ENCODE results near the gene UBE2G2. TPM values are rescaled to one million over a fixed set of nuclear protein-coding genes. Genes with fewer than 3 reads are reported as not detected.

UBE2G2 gene
- polyA plus RNA-seq, 12 donors, result 63.0 to 863 (median 98.5) TPM

DNA sequence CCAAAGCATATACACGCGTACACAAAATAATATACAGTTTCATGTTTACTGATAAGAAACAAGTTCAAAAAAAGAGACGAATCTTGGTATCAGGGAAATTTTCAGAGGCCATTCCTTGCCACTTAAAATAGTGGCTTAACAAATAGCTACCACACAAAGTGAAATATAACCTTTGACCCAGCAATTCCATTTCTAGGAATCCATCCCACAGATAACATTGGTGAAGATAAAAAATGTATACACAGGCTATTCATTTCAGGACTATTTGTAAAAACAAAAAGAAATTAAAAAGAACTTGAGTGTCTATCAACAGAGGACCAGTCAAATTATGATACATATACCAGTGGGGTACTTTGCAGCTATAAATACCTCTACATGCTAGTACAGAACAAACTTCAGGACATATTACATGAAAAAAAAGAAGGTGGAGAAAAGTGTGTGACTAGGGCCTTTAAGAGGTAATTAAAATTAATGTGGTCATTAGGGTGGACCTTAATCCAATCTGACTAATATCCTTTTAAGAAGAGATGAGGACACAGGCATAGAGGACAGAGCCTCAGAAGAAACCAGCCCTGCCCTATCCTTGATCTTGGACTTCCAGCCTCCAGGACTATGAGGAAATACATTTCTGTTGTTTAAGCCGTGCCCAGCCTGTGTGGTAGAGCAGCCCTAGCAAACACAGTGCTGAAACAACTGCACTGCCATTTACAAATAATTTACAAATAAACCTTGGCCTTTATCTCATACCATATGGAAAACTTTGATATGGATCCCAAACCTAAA, 7.8 kb downstream of the UBE2G2 start:
- DNase-seq, result no peak

DNA sequence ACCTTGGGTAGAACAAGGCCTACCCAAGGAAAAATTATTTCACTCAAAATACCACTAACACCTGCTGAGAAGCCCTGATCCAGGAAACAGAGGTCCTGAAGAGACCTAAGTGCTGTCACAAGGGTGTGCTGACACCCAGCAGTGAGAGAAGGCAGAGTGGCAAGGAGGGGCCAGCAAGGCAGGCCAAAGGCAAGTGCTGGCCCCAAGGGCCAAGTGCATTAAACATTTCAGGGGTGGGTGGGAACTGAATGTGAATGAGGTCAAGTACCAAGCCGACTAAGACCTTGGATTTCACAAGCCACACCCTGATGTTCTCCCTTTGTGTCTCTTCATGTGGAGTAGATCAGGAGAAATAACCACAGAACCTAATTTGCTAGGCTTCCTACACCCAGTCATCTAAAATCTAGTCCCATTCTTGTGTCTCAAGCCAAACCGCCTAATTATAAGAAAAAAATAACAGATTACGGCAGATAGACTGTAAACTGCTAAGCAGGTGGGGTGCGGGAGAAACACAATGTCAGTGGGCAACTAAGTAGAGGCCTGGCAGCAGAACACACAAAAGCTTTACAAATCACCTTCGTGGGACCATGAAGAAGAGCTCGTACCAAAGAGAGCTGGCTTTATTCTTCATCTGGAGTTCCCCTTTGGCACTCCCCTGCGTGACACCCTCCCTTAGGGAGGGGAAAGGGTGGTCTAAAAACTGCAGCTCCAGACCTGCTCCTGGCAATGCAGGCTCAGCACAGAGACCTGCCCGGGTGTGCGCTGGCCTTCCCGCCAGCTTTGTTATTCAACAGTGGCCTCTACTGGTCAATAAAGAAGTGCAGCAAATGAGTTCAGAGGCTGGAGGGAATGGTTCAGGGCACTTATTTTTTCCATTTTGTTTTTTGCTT, 8.7 kb downstream of the UBE2G2 start:
- peak; percentile 57 for DNase-seq

DNA sequence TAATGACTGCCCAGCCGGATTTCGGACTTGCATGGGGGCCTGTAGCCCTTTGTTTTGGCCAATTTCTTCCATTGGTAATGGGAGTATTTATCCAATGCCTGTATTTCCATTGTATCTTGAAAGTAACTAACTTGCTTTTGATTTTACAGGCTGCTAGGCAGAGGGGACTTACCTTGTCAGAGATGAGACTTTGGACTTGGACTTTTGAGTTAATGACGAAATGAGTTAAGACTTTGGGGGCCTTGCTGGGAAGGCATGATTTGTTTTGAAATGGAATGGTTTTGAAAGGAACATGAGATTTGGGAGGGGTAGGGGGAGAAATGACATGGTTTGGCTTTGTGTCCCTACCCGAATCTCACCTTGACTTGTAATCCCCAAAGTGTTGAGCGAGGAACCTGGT, 9.6 kb downstream of the UBE2G2 start:
- DNase-seq, result no peak

DNA sequence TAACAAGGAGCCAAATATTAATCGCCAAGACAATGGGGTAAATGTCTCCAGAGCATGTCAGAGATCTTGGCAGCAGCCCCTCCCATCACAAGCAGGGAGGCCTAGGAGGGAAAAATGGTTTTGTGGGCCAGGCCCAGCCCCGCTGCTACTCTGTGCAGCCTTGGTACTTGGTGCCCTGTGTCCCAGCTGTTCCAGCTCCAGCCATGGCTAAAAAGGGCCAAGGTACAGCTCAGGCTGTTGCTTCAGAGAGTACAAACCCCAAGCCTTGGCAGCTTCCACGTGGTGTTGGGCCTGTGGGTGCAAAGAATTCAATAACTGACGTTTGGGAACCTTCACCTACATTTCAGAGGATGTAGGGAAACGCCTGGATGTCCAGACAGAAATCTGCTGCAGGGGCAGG, 10.4 kb downstream of the UBE2G2 start:
- no peak for DNase-seq

DNA sequence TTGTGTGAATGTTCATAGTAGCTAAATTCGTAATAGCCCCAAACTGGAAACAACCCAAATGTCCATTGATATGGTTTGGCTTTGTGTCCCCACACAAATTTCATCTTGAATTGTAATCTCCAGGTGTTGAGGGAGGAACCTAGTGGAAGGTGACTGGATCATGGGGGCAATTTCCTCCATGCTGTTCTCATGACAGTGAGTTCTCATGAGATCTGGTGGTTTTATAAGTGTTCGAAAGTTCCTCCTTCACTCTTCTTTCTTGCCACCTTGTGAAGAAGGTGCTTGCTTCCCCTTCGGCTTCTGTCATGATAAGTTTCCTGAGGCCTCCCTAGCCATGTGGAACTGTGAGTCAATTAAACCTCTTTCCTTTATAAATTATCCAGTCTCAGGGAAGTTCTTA, 11.3 kb downstream of the UBE2G2 start:
- no peak for DNase-seq

DNA sequence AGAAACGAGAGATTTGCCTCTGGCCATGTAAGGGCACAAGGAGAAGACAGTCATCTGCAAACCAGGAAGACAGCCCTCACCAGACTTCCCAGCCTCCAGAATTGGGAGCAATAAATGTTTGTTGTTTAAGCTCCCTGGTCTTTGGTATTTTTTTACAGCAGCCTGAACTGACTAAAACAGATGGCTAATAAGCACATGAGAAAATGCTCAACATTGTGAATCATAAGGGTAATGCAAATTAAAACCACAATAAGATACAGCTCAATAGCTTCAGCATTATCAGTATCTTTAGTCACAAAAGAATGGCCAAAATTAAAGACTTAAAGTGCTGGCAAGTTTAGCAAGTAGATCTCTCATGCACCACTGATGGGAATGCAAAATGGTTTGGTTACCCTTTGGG, 11.7 kb downstream of the UBE2G2 start:
- no peak for DNase-seq

DNA sequence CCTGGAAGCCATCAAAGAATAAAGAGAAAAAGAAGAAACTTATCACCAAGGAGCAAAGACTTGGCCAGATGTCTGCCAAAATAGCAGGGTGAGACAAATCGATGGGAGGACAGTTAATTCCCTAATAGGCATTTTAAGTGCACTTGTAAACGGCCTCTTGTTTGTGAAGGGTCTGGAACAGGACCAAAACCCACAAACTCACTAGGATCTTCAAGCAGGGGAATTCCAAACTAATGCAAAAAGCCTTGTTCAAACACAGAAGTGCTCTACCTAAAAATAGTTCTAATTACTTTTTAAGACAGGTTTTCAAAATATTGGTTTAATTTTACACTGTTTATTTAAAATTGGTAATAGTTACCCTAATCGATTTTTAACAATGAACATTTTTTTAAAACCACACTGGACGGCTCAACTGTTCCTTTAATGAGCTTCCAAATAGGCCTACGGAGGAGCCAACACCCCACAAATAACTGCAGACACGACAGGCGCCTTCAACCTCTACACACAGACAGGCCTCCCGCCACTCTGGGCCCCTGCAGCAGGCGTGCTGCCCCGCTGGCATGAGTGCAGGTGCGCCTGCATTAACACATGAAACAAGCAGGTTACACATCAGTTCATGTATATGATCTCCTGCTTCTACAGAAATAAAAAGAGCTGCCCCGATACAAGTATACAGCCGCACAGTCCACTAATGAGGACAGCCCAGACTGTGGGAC, 15.8 kb downstream of the UBE2G2 start:
- DNase-seq, result no peak

DNA sequence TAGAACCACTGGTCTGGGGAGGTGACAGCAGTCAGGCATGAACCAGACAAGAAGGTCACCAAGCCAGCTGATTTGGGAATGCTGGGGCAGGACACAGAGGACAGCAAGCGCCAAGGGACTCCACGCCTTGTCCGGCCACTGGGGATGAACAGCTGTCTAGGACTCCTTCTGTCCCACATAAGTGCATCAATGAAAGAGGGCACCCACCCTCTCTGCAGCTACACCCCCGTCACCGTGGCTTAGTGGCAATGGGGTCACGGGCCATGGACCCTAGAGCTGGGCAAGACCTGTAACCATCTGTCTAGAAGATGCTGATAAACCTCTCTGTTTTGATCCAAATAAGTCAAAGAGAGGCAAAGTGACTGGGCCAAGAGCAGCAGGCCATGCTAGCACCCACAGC, 16.8 kb downstream of the UBE2G2 start:
- DNase-seq, result no peak

DNA sequence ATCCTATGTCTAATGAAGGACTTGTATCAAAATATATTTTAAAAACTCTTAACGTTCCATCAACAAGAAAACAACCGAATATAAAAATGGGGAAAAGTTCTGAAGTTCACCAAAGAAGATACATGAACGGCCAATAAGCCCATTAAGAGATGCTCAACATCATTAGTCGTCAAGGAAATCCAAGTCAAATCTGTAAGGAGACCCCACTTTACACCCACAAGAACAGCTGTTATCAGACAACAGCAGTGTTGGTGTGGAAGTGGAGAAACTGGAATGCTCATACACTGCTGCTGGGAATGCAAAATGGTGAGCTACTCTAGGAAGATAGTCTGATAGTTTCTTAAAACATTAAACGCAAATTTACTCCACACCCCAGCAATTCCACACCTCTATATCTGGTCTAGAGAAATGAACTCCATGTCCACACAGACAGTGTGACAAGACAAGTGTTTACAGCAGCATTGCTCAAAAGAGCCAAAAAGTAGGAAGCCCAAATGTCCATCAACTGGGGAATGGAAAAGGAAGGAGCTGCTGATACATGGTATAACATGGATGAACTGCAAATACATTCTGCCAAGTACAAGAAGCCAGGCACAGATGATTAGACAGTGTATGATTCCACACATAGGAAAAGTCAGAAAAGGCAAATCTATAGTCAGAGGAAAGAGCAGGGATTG, 18.5 kb downstream of the UBE2G2 start:
- no peak for DNase-seq

DNA sequence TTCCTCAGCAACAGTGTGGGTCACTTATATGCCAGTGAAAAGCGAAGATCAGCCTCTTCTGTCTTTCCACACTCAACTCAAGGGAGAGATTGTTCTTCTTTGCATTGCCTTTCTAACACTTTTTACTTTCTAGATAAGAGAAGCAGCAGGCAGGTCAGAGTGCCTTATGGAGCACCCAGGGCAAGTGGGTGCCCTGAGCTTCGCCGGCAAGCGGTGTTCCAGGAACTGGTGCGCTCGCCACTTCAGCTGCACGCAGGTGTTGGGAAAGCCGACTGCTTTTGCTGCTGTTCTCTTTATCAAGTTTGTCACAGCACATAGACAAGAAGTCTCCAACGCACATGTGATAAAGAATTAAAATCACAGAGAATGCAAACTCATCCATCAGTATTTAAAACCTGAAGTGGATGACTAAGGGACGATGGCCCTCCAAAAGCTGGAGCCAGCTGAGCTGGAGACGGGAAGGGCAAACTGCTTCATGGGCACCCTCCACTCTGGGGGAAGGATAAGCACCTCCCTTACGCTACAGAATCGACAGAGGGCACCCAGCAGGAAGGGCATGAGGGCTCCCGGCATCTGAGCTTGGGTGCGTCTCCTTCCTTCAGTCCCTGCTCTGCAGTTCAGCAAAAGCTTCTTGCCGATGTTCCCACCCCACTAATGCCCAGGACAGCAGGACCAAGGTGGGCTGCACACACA, 20.7 kb downstream of the UBE2G2 start:
- DNase-seq, result no peak

DNA sequence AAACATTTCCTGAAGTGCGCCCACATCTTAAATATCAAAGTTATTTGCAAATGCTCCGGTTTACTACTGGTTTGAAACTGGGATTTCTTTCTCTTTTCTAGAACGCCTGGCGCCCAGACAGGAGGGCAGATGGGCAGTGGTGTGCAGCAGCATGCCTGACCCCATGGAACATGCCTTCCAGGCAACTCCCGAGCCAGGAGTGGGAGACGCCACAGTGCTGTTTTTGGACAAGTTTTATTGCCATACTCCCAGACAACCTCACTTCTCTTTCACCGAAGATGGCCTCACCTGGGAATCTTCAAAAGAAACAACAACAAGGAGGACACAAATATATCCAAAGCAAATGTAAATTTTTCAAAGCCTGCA, 21.5 kb downstream of the UBE2G2 start:
- DNase-seq, result no peak

DNA sequence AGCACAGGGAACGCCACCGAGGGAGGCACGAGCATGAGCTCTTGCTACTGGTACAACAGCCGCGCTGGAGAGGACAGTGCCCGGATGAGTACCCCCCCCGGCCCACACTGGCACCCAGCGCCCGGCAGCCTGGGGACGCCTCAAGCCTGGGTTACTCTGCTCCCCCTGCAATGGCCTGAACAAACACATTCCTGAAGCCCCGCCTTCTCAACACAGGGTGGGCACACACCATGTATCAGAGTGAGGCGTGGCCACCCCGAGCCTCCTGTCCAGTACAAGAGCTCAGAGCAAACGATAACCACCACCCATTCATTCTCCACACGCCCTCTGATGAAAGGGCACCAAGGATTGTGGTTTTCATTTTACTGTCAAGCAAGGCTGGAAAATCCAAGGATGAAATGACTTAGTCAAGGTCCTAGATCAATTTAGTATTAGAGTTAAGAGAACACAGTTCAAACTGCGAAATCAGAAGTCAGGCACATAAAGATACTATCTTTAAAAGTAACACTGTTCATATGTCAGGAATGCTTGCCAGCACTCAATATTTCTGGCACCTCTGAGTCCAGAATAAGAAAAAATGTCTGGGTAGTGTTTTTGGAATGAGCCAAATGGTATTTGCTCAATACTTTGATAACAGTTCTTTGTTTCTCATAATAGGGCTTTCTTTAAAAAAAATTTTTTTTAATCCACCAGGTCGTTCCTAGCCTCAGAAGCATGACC, 22.0 kb downstream of the UBE2G2 start:
- no peak for DNase-seq

DNA sequence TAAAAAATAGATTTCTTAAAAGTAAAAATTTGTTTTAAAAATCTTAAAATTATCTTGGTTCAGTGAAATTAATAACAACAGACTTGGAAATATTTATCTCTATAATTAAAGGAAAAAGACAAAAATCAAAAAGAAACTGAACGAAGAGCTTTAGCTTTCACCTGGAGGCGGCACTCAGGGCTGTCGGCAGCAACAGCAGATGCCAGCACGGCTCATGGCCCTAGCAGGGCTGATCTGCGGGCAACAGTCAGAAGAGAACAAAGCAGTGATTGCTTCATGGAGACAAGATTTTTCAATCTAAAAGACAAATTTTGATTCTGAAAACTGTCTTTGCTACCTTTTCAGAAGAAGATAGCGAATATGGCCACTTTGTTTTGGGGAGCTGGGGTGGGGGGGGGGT, 22.6 kb downstream of the UBE2G2 start:
- DNase-seq, result no peak

DNA sequence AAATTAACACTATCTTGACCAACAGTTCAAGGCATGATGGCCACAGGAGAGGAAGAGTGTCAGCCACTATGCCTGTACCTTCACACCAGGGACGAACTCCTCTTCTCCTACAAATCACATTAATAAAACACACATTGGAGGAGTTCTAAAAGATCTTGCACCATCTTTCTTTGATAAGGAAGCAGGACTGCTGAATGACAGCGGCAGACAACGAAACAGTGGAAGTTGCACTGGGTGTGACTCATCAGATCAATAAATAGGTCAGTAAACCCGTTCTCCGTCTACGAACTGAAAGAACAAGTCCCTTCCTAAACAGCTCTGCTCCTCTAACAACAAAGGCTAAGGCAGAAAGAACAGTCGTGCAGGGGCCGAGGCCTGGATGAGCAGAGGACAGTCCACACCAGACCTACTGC, 23.1 kb downstream of the UBE2G2 start:
- DNase-seq, result no peak

DNA sequence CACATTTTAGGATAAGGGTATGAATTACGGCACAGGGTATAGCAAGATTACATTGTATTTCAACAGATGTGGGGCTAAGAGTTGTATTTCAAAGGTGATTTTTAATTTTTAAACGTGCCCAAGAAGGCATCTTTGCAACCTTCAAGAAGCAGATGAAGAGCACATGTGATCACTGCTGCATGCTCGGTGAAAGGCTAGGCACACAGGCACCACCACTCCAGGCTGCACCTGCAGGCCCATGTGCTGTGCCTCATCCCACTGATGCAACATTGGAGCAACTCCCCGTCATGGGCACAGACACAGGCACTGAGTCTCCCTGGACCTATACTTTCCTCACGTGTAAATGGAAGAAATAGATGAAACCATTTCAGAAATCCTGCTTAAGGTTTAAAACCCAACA, 23.5 kb downstream of the UBE2G2 start:
- DNase-seq, result no peak

DNA sequence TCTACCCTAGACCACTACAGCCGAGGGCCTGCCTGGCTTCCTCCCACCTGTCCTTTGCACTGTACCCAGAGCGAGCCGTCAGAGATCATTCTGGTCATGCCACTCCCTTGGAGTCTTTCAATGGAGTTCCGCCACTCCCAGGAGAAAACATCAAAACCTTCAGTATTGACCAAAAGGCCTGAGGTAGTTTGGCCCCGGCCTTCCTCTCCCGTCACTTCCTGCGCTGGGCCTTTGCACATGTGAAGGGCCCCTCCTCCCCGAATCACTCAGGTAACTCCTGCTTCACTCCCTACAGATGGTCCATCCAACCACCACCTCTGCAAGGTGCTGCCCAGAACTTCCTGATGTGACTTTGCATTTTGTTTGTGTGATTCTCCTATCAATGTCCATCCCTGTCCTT, 26.6 kb downstream of the UBE2G2 start:
- DNase-seq, result no peak

DNA sequence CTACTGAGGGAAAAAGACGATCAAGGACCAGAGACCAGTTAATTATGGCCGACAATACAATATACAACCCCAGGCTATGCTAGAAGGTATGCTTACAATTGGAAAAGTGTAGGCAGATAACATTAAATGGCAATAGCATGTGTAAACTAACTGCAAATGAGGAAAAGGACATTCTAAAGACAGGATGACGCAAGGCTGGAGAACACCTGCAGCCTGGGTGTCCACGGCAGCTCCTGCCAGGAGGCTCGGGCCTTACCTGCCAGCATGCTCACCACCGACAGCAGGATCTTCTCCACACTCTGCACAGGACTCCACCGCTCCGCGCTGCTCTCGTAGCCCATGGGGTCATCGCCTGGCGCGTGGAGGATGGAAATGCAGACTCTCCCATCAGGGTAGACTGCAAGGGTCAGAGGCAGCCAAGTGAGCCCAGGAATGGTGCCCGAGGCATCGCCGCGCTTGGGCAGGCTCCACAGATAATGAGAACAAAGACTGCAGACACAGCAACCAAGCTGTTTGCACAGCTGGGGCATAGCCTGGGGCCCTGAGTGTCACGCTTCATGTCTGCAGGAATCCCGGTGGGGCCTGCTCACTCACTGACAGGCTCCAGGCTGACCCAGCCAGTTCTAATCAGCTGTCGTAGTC, 28.2 kb downstream of the UBE2G2 start:
- DNase-seq, result no peak

DNA sequence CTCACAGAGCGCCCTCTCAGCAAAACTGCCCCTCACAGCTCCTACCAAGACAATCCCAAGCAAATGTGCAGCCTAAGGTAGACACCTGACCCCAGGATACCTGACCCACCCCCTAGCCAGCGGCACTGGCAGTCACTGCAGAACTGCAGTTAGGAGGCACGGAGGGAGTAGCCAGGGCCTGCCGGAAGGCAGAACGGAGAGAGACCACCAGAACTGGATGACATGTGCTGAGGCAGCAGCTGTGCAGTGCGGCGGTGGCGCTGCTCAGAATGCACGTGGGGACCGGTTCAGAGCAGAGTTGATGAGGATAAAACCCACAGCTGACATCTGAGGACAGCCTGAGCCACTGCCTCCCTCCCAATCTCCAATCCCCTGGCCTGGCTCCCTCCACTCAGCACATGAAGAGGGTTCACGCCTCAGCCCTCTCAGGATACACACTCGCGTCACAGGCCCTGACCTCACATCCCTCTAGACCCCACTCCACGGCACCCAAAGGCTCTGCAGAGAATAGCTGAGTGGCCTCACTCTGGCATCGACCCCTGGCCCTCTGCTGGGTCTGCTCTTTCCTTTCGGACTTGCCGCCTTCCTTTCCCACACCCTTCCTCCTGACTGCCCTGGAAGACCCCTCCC, 29.6 kb downstream of the UBE2G2 start:
- DNase-seq, result no peak
